HG02884 (cell line): ENCODE data around the gene ASPSCR1.
"Not testable (repeated sequence)": the region's sequence is repeated elsewhere in the genome, so short reads cannot be mapped to it uniquely, and the experiment has no call there.

Experiments used
- ATAC-seq: cut with Tn5 transposase; IDR thresholded peaks from one replicate; pipeline ENCODE4 v1.9.1; 2021; ENCODE audit warnings: mild to moderate bottlenecking, moderate library complexity; ENCODE audit not compliant: unreplicated experiment

Gene ASPSCR1

DNA sequence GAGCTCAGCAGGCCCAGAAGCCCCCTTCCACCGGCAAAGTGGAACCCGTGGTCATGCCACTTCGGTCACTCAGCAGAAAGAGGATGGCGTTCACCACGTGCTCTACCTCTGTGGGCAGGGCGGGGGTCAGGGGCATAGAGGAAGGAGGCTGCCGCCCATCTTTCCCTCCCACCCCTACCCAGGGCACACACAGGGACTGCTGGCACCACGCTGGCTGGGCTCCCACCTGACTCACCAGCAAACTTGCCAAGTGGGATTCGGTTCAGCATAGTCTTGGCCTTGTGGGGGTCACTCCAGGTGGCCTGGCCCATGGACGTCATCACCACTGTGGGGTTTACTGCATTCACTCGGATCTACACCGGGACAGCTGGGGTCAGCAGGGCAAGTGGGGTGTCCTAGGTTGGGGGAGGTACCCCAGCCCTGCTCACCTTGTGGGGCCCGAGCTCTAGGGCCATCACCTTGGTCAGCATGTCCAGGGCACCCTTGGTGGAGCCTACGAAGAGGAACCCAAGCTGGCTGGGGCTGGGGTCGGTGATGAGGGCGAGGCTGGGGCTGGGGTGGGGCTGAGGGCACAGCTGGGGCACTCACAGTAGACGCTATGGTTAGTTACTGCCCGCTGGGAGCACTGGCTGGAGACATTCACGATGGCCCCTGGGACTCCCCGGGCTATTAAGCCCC is 58.7 kb downstream of the ASPSCR1 start:
- ATAC-seq = no peak

DNA sequence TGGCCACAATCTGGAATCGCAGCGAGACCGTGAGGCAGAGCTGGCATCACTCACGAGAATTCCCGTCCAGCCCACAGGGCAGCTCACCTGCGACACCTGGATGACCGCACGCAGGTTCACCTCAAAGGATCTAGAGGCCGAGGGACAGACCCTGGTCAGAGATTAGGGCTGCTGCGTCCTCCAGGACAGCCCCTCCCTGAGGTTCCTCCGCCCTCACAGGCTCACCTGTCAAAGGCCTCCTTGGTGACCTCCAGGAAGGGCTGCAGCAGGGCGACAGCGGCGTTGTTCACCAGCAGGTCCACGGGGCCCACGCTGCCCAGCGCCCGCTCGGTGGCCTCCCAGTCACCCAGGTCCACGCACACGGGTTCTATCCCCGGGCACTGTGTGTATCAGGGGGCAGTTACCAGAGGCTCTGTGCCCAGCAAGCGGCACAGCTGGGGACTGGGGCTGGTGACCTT is 59.2 kb downstream of the ASPSCR1 start:
- no peak for ATAC-seq

DNA sequence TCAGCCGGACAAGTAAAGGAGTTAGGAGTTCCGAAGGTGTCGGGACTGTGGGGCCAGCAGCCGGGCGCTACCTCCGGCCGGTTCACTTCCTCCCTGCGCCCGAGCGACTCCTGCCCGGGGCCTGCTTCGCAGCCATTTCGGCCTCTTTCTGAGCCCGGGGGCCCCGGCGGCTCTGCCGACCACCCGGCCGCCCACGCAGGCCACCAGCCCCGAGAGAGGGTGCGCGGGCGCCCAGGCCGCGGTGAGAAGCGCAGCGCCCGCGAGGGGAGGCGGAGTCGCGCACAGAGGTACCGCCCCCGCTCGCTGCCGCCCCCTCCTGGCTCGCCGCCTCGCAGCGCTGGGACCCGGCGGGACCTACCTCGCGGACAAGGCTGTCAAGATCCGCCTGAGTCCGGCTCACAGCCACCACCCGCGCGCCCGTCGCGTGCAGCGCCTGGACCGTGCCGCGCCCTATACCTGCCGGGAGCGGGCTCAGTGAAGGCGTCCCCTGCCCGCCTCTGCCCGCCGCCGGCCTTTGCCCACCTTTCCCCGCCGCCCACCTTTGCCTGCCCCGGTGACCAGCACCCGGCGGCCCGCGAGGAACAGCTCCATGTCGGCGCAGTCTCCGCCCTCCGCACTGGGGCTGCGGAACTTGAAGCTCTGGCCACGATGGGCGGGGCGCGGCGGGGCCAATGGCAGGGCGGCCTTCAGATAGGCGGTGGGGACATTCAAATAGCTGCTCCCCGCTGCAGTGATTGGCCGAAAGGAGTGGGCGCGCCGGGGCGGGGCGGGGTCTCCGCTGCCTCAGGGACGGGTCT is 59.9 kb downstream of the ASPSCR1 start, which contains the start of gene DCXR:
DCXR (minus strand) TSS at position 606 of the 797 bp plus-strand sequence; CDS start at position 591, 15 bp downstream.
- peak; percentile 86 for ATAC-seq

DNA sequence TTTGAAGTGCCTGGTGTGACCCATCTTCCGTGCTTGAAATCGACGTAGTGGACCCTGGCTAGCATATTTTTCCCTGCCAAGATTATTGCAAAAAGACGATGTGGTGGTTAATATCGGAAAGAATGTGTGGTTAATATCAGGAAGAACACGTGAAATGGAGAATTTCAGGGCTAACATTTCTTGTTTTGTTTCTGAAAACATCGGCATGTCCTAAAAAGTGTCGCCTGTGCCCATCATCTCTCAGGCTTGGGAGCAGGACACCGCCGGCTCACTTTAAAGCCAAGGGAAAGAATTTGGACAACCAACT is 60.4 kb downstream of the ASPSCR1 start:
- no peak for ATAC-seq

DNA sequence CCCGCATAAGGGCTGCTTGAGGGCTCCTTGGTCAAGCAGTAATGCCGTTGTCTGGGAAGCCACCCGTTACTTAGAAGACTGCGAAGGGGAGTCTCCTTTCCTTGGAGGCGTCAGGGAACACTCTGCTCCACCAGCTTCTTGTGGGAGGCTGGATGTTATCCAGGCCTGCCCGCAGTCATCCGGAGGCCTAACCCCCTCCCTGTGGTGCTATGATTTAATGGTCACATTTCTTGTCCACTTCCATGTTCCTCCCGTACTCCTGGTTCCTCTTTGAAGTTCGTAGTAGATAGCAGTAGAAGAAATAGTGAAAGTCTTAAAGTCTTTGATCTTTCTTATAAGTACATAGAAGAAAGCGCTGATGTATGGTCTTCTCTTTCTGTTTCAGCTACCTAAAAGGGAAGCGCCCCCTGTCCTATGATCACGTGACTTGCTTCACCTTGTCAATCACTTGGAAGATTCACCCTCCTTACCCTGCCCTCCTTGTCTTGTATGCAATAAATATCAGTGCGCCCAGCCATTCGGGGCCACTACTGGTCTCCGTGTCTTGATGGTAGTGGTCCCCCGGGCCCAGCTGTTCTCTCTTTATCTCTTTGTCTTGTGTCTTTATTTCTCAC is 61.5 kb downstream of the ASPSCR1 start:
- ATAC-seq = not testable (repeated sequence)

DNA sequence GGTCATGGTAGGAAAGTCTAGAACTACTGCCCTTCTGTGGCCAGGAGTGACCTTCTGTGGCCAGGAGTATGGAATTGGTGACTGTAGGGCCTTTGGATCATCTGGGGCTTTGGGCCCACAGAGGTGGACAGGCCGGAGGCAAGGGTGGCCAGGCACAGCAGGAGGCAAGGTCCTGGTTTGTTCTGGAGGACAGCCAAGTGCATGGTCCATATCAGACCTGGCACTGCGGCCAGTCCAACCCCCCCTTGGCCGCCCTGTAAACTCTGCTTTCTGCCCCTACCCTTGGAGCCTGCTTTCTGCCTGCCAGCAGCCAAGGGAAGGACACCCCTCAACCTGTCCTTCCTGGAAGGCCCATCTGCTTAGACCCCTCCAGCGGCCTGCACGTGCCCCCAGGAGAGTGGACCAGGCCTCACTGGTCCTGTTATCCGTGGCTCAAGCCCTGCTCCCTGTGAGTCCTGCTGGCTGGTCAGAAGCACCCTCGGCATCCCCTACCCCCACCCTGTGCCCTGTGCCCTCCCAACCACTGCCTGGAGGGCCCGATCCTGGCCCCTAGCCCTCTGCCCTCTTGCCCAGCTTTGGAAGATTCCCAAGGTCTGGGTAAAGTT is 62.4 kb downstream of the ASPSCR1 start:
- no peak for ATAC-seq

DNA sequence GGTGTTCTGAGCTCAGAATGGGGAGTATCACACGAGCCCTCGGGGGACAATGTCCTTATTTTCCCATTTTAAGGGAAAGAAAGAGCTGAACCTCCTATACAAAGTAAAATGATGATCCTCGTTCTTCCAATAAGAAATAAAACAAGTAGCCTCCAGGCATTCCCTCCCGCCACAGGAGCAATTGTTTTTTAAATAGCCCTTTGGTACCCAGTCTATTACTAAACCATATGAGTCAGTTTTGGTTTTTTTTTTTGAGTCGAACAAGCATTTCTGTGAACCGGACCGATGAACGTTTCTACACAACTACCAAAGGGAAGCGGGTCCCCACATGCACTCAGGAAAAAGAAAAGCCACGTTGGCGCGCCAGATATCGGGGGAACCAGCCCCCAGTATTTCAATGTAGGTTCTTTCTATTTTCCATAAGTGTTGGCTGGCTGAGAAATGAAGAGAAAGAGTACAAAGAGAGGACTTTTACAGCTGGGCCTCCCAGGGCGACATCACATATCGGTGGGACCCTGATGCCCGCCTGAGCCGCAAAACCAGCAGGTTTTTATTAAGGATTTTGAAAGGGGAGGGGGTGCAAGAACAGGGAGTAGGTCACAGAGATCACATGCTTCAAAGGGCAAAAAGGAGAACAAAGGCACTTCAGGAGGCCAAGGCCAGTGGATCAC is 63.9 kb downstream of the ASPSCR1 start:
- ATAC-seq = no peak

DNA sequence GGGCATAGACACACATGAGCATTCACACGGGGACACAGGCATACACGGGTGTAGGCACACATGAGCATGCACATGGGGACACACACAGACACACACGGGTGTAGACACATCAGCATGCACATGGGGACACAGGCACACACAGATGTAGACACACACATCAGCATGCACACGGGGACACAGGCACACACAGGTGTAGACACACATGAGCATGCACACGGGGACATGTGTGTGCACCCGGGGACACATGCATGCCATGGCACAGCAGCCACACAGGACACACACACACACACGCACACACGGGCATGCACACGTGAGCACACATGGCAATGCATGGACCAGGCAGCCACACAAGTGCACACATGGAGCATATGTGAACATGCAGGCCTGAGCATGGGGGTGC is 65.2 kb downstream of the ASPSCR1 start:
- ATAC-seq = no peak

DNA sequence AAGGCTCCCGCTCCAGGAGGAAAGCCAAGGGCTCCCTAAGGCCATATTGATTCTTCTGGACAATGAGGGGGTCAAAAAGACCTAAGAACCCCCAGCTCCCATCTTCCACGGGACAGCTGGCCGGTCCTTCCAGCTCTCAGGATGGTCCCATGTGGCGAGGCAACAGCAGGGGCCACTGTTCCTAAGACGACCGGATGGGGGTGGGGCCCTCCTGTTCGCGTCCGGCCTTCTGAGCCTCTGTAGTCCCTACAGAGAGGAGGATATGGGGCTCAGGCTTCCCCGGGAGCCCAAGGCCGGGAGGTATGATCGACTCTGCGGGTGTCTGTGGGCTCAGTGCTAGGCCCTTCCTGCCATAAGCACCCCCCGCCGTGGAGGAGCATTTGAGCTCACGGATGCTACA is 66.1 kb downstream of the ASPSCR1 start:
- no peak for ATAC-seq

DNA sequence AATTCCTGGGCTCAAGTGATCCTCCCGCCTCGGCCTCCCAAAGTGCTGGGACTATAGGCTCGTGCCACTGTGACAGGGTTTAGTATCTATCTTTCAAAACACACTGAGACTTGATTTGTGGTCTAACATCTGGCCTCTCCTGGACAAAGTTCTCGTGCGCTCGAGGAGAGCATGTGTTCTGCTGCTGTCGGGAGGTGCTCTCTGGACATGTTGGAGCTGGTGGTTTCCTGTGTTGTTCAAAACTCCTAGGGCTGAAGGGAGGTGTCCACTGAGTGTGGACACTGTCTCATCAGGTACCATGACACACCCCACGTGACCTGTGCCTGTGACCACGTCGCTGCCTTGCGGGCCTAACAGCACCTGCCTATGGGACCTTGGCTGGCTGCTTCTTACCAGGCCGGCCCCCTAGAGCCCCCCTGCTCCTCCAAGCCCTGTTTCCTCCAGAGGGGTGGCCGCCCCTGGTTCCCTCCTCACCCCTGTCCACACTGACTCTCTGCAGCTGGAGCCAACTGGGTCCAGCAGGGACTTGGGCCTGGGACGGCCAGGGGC is 68.6 kb downstream of the ASPSCR1 start:
- no peak for ATAC-seq

DNA sequence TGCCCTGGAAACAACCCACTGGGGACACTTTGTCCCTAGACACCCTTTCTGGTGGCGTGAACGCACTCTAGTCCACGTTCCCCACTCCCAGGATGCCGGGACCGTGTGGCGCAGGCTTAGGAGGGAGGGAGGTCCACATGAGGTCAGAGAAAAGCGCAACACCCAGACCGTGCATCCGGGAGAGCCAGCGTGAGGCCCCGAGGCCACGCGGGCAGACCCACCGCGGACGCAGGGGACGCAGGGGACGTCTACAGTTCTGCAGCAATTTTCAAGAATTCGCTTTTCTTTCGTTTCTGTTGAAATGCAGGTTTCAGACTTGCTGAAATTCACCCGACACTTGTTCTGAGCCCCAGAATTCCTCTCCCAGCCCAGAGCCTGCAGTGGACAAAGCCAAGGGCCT is 69.5 kb downstream of the ASPSCR1 start:
- ATAC-seq = no peak

DNA sequence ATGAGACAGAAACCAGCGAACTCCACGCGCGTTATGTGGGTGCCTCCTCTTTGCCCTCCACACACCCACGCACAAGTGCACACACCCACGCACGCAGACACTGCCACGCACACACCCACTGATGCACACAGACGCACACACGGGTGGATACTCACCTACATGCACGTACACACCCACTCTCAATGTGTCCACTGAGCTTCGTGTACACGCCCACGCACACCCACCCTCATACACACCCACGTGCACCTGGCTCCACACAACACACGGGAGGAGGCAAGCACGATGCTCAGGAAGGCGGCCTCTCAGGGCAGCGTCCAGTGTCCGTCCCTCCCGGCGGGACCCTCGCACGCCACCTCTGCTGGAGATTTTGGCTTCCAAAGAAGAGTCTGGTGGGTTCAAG is 70.0 kb downstream of the ASPSCR1 start:
- ATAC-seq = no peak

DNA sequence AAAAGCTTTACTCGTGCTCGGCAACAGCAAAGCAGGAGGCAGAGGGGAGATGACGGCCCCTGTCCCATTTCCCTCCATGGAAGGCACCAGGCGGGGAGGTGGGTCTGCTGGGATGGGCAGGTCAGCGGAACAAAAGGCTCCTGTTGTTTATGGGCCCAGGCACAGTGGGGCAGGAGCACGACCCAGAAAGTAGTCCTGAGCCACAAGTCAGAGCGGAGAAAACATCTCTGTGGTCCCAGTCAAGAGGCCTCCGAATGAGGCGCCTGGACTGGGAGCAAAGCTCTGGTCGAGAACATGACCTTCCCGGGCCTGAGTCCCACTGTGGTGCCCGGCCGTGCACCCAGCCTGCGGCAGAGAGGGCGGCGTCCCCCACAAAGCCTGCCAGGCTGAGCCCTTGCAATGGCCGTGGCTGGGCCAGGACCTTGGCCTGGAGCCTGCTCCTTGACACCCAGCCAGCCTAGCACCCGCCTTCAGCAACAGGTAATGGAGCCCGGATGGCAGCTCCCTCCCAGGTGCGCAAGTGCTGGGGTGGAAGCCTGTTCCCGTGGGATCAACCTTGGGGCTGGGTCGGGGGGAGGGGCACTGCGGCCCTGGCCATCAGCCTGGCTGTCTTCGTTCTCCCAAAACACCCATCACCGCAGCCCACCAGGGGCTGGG is 70.6 kb downstream of the ASPSCR1 start:
- no peak for ATAC-seq

DNA sequence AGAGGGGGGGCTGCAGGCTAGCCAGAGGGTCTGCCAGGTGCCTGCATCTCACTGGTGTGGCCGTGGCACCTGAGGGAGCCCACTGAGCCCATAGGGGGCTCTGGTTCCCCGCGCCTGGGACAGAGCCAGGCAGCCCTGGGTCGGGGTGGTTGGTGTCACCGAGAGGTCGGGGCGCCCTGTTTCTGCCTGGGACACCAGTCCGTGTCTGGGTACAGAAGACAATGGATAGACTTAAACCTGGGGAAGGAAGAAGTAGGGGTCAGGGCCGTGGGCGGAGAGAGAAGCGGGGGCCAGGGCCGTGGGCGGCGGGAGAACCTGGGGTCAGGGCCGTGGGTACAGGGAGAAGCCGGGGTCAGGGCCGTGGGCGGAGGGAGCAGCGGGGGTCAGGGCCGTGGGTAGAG is 71.1 kb downstream of the ASPSCR1 start:
- ATAC-seq = no peak

DNA sequence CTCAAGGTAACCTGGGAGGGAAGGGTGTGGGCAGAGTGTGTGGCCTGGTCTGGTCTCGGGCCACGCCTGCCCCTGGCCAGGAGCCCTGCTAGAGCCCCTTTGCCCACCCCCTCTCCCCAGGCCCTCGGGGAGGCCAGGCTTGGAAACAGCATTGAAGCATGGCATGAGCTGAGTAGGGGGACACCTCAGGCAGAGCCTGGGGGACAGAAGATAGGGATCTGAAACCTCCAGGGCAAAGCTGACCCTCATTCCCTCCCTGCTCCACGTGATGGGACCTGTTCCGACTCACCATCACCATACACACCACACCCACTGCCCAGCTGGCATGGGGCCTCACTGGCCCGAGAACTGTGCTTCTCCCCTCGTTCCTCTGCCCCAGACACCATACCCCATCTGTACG is 71.7 kb downstream of the ASPSCR1 start:
- ATAC-seq = no peak

DNA sequence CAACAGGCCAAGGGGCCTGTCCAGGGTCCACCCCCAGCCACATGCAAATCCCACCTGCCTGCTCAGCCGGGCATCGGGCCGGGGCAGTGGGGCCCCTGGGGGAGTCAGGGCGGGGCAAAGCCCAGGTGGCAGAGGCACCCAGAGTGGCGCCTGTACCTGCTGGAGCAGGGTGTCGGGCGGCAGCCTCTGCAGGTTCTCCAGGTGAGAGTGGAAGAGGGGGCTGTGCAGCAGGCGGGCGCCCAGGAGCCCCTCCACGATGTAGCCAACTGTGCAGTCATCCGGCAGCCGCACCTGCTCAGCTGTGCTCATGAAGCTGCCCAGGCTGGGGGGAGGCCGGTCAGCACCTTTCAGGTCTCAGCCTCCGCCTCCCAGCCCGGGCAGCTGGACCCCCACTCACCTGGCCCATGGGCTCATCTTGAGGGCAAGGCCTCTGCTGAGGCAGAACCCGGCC is 72.1 kb downstream of the ASPSCR1 start:
- no peak for ATAC-seq

DNA sequence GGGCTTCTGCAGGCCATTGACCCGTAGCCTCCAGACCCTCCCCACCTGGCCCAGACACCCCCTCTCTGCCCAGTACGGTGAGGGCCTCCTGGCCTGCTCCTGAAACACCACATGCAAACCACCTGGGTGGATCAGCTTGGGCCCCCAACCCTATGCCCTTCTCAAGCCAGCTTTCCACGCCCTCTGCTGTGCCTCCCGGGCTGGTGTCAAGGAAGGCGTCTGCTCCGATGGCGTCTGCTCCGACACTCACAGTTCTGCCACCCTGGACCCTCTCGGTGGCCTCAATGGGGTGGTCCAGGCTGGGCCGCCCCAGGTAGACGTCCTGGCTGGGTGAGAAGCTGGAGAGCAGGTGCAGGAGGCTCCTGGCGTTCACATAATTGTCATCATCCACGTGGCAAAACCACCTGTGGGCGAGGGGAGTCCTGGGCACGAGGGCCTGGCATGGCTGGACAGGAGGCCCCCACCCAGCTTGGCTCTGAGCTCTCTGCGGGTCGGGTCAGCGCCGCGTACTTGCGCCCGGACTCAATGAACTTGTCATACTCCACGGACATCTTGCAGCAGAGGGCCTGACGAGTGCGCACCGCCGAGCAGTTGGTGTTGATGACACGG is 72.8 kb downstream of the ASPSCR1 start:
- no peak for ATAC-seq

DNA sequence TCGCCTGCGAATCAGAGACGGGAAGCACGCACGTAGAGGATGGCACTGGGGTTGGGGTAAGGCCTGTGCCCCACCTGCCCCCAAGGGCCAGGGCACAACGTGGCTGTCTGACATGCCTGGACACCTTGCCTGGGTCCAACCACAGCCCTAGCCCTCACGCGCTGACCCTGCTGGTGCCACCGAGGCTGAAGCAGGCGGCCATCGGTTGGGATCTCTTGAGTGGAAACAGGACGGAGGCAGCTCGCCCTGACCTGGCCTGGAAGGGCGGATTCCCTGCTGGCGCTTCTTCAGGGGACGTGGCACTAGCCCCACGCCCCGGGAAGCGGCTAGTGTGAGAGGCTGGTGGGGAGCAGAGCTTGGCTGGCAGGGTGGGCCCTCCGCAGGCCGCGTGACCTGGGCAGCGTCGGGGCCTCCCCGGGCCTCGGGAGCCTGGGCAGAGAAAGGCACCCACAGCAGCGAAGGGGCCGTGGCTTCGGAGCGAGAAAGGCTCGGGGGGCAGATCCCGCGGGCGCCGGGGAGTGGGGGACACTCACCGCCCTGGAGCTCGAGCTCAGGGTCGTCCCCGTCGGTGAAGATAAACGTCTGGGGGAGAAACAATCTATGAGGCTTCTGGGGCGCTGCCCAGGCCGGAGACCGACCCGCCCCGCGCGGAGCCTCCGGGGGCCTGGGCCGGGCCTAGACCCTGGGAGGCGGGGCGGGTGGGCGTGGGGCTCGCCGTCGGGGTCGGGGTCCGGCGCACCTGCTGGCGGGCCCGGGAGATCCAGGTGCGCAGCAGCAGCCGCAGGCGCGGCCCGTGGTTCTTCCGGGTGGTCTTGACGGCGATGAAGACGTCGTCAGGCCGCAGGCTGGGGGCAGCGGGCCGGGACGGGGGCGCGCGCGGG is 73.6 kb downstream of the ASPSCR1 start:
- ATAC-seq = no peak
